Endothelial cell of umbilical vein (primary cell): ENCODE data around the gene NSG2. TPM values are rescaled to one million over a fixed set of nuclear protein-coding genes. Genes with fewer than 3 reads are reported as not detected.

ENCODE experiments used
- BruUV-seq: library from RNA; stranded (reverse); fragments of 400-500 nt; replicated peaks from 2 replicates; lab custom pipeline; 2021; lab: Mats Ljungman, UMichigan
- CTCF ChIA-PET: fragments of 300-600, 350-600 bp; sonication (Branson Sonifier 250); formaldehyde crosslinking; loops from one replicate; lab custom pipeline; 2021; ENCODE audit warnings: antibody characterized with exemption, inconsistent platforms; lab: Charles Lee
- POLR2A ChIA-PET: fragments of 300-600, 350-600 bp; sonication (Branson Sonifier 250); formaldehyde crosslinking; loops from one replicate; lab custom pipeline; 2021; ENCODE audit warnings: antibody characterized with exemption, inconsistent platforms; lab: Charles Lee
- DNase-seq: peaks from one replicate; pipeline ENCODE4 v3.0.0-alpha.2; 2011; ENCODE audit warnings: low read depth, low spot score
- FAIRE-seq: peaks from 2 replicates; lab custom pipeline; 2011; peaks lifted over from hg19 to GRCh38; lab: Jason Lieb, UNC
- H2AFZ ChIP-seq: 2 replicates; pipeline ENCODE4 v1.6.0; 2012; ENCODE audit warnings: low read depth, low read length, control low read depth, inconsistent platforms
- H3K27ac ChIP-seq: 2 replicates; pipeline ENCODE4 v1.5.1; 2011; ENCODE audit warnings: low read depth, mild to moderate bottlenecking, control low read depth, low read length, moderate library complexity; ENCODE audit not compliant: insufficient read depth
- H3K27me3 ChIP-seq, 2 experiments: 2 replicates each; pipeline versions ENCODE4 v1.6.0 to v1.6.1; 2011; ENCODE audit warnings: low read length in 2 of 2, mixed read lengths in 1 of 2; ENCODE audit not compliant: control insufficient read depth in 2 of 2, insufficient read depth in 2 of 2
- H3K36me3 ChIP-seq, 2 experiments: 2 replicates in 1 of 2; 3 replicates in 1 of 2; pipeline ENCODE4 v1.5.1; 2011; ENCODE audit warnings: low read length in 2 of 2, mild to moderate bottlenecking in 1 of 2, moderate library complexity in 1 of 2; ENCODE audit not compliant: control insufficient read depth in 2 of 2, insufficient read depth in 2 of 2; ENCODE audit errors: extremely low read depth in 1 of 2
- H3K4me1 ChIP-seq: 3 replicates; pipeline ENCODE4 v1.5.1; 2011; ENCODE audit warnings: mild to moderate bottlenecking, low read length; ENCODE audit not compliant: control insufficient read depth, insufficient read depth; ENCODE audit errors: extremely low read depth
- H3K4me2 ChIP-seq: 2 replicates; pipeline ENCODE4 v1.6.1; 2011; ENCODE audit warnings: low read length, control low read depth, mixed read lengths; ENCODE audit not compliant: insufficient read depth
- H3K4me3 ChIP-seq, 3 experiments: fragments of 200-600 bp in 1 of 3; sonication (generic), shearing (Covaris generic) in 1 of 3; replicated peaks in 1 of 3; 2 replicates each; pipeline ENCODE4 v1.5.1; 2011 to 2016; ENCODE audit warnings: control low read depth in 3 of 3, low read length in 3 of 3, mild to moderate bottlenecking in 2 of 3, inconsistent platforms in 1 of 3, low read depth in 1 of 3, moderate library complexity in 1 of 3; ENCODE audit not compliant: insufficient read depth in 1 of 3
- H3K79me2 ChIP-seq: 2 replicates; pipeline ENCODE4 v1.6.0; 2012; ENCODE audit warnings: low read length, inconsistent platforms; ENCODE audit not compliant: control insufficient read depth, insufficient read depth
- H3K9ac ChIP-seq: replicated peaks from 2 replicates; pipeline ENCODE3; 2011; ENCODE audit warnings: low read length, control low read depth; ENCODE audit not compliant: insufficient read depth; ENCODE audit errors: extremely low read depth
- H3K9me1 ChIP-seq: replicated peaks from 3 replicates; pipeline ENCODE4 v1.6.0; 2011; ENCODE audit warnings: mild to moderate bottlenecking, low read length; ENCODE audit not compliant: control insufficient read depth, insufficient read depth; ENCODE audit errors: extremely low read depth
- H3K9me3 ChIP-seq: replicated peaks from 2 replicates; pipeline ENCODE4 v1.5.1; 2012; ENCODE audit warnings: low read length, inconsistent platforms; ENCODE audit not compliant: control insufficient read depth, insufficient read depth
- H4K20me1 ChIP-seq: replicated peaks from 2 replicates; pipeline ENCODE3; 2011; ENCODE audit warnings: mild to moderate bottlenecking, low read length; ENCODE audit not compliant: control insufficient read depth, insufficient read depth; ENCODE audit errors: extremely low read depth
- CTCF ChIP-seq, 2 donors: IDR thresholded peaks; 1 replicate in 1 of 2; 2 replicates in 1 of 2; pipeline ENCODE4 v1.5.1; 2011; ENCODE audit warnings: low read length in 2 of 2, mild to moderate bottlenecking in 2 of 2, moderate library complexity in 2 of 2, control low read depth in 1 of 2, inconsistent platforms in 1 of 2, low read depth in 1 of 2; ENCODE audit not compliant: insufficient read depth in 1 of 2; ENCODE audit errors: extremely low read depth in 1 of 2
- FOS ChIP-seq: IDR thresholded peaks from 2 replicates; pipeline ENCODE4 v1.6.1; 2011; ENCODE audit warnings: mild to moderate bottlenecking, low read length, moderate library complexity, borderline replicate concordance; ENCODE audit not compliant: insufficient read depth
- JUN ChIP-seq: IDR thresholded peaks from 2 replicates; pipeline ENCODE4 v1.6.1; 2011; ENCODE audit warnings: borderline replicate concordance, low read depth; ENCODE audit not compliant: insufficient read length, insufficient read depth
- POLR2AphosphoS5 ChIP-seq: IDR thresholded peaks from 2 replicates; pipeline ENCODE4 v1.6.1; 2012; ENCODE audit warnings: low read depth, mild to moderate bottlenecking, control low read depth, low read length, moderate library complexity; ENCODE audit not compliant: insufficient read depth
- dilution Hi-C: fragments of 300-500 bp; cut with MboI; formaldehyde crosslinking; loops from one replicate; pipeline ENCODE4 v1.15.0; 2019; ENCODE audit warnings: low sequenced_read_pairs; ENCODE audit not compliant: extremely low pct_ligation_motif_present
- intact Hi-C: fragments of 100-400 bp; cut with micrococcal nuclease; formaldehyde crosslinking; loops from one replicate; pipeline ENCODE4 v1.10.0; 2022
- polyA plus RNA-seq, 4 experiments: library from polyadenylated mRNA; depleted of rRNA in 3 of 4; stranded (reverse) in 3 of 4; unstranded in 1 of 4; fragments of >200 nt; gene quantifications; 2 replicates each; pipeline versions ENCODE4 v1.2.1 to v1.2.3, GENCODE V29; 2011 to 2012; ENCODE audit warnings: missing spikeins in 1 of 4
- total RNA-seq: library from RNA; stranded (reverse); gene quantifications from 2 replicates; pipeline ENCODE4 v1.2.3, GENCODE V29; 2021
- TF ChIP-seq, protein P1 (sequence below): IDR thresholded peaks from 2 replicates; pipeline ENCODE4 v1.6.1; 2011; ENCODE audit not compliant: insufficient read depth, insufficient read length

NSG2 gene
- total and polyA plus RNA-seq, 2 donors (not counting 3 experiments of a cell fraction or from before 2014, with no cell fraction given), result not detected

DNA sequence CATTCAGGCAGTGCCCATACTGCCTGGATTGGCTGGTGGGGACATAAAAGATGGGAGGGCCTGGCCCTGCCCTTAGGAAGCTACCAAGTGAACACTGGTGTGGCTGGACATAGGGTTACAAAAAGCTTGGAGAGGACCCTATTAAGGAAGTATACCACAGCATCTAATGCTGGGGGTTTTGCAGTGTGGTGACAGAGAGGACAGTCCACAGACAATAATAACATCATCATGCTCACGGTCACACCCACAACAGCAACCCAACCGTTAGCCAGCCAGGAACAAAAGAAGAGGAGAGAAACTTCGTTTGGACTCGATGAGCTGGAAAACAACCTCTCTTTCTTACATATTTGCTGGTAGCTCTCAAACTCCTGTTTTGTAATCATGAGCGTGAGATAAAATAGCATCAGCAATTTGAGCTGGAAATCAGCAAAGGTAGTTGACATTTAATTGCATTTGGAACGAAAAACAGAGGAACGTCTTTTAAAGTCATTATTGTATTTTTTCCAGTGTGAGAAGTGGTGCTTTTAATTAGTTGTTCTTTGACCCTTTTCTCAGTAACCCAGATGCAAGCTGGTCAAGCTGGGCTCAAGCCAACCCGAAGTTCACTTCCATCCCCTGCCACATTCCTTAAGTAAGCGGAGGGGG, 73.4 kb downstream of the NSG2 start:
- Histone ChIP-seq H3K9ac (no peak overlapping the region), H3K27me3 (no peaks in the 10 kb centered on the region), H3K4me2 (no peak overlapping the region), H3K9me3 (no peaks in the 10 kb centered on the region), H3K4me3 (no peak overlapping the region), H3K27ac (no peak overlapping the region), H4K20me1 (no peaks in the 10 kb centered on the region), H3K36me3 (no peaks in the 10 kb centered on the region), H2AFZ (no peak overlapping the region), H3K4me1 (no peaks in the 10 kb centered on the region), H3K9me1 (no peaks in the 10 kb centered on the region), H3K79me2 (no peaks in the 10 kb centered on the region)
- intact Hi-C loops (no loop called here), dilution Hi-C loops (no loop called here)
- CTCF ChIA-PET, result no interaction called here
- BruUV-seq, result no TSS peak
- FAIRE-seq, result no peak
- TF ChIP-seq, protein P1, sequence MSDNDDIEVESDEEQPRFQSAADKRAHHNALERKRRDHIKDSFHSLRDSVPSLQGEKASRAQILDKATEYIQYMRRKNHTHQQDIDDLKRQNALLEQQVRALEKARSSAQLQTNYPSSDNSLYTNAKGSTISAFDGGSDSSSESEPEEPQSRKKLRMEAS, result no peak
- TF ChIP-seq CTCF (IDR thresholded peaks at IDR 0.05; ENCODE audit: extremely low read depth in 1 of 2, insufficient read depth in 1 of 2, low read depth in 1 of 2, low read length in 2 of 2) (no peak), FOS (no peak)
- no peak for DNase-seq
- POLR2A ChIA-PET, result no interaction called here

DNA sequence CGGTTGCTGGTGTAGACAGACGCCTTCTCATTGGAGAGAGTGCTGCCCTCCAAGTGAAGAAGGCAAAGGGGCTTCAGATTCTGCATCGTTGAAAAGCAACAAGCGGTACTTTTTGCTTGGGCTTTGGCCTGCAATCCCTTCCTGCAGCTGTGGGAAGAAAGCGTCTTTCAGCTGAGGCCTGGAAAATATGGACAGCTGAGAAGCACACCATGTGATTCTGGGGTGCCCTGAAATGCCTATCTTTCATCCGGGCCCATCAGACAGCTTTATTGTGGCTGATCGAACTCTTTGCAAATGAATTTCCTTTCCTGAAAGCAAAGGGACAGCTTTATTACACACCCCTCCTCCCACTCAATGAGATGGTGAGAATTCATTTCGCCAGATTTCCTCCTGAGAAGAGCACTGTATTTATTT, 74.0 kb downstream of the NSG2 start:
- TF ChIP-seq JUN (no peak), POLR2AphosphoS5 (no peak)
- TF ChIP-seq, protein P1, result no peak

More for the DNA sequence above, 74.0 kb downstream of the NSG2 start:
- H4K20me1 ChIP-seq, result no peaks in the 10 kb centered on the region
- FAIRE-seq, result no peak
- dilution Hi-C loops, result no loop called here
- intact Hi-C loops, result no loop called here
- POLR2A ChIA-PET, result no interaction called here
- no peak overlapping the region for H3K9ac ChIP-seq
- CTCF ChIA-PET, result no interaction called here
- H3K27ac ChIP-seq, result no peak overlapping the region
- no peak overlapping the region for H3K4me3 ChIP-seq
- H3K79me2 ChIP-seq, result no peaks in the 10 kb centered on the region
- DNase-seq, result no peak
- H3K4me1 ChIP-seq, result no peaks in the 10 kb centered on the region
- no peak overlapping the region for H3K4me2 ChIP-seq
- H2AFZ ChIP-seq, result no peak overlapping the region
- BruUV-seq, result no TSS peak
- H3K9me3 ChIP-seq, result no peaks in the 10 kb centered on the region
- H3K36me3 ChIP-seq, result no peaks in the 10 kb centered on the region
- H3K9me1 ChIP-seq, result no peaks in the 10 kb centered on the region
- H3K27me3 ChIP-seq, result no peaks in the 10 kb centered on the region
